ENCODE results near the gene TENM4.

DNA sequence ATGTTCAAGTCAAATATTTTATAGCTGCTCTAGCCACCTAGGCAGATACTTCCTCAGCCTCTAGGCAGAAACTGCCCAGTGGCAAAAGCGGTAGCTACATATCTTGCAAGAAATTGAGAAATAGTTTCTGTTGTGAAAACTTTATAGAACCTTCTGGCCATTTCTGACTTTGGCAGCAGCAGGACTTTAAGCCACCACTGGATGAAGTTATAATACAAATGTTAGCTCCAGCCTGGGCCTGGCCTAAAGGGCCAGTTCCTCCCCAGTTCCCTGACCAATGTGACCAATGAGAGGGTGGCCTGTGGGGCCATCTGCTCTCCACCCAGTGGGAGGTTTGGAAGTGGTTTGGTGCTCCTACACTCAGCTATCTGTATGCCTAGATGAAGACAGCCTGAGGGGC lies 612.2 kb downstream of the TENM4 start:
- TF ChIP-seq, protein P1, sequence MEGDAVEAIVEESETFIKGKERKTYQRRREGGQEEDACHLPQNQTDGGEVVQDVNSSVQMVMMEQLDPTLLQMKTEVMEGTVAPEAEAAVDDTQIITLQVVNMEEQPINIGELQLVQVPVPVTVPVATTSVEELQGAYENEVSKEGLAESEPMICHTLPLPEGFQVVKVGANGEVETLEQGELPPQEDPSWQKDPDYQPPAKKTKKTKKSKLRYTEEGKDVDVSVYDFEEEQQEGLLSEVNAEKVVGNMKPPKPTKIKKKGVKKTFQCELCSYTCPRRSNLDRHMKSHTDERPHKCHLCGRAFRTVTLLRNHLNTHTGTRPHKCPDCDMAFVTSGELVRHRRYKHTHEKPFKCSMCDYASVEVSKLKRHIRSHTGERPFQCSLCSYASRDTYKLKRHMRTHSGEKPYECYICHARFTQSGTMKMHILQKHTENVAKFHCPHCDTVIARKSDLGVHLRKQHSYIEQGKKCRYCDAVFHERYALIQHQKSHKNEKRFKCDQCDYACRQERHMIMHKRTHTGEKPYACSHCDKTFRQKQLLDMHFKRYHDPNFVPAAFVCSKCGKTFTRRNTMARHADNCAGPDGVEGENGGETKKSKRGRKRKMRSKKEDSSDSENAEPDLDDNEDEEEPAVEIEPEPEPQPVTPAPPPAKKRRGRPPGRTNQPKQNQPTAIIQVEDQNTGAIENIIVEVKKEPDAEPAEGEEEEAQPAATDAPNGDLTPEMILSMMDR (IDR thresholded peaks at IDR 0.05; ENCODE audit: poor library complexity, severe bottlenecking), result no peak
- TF ChIP-seq RAD21 (conservative IDR thresholded peaks at IDR 0.05) (no peak), POLR2AphosphoS5 (IDR thresholded peaks at IDR 0.05) (no peak), EZH2 (IDR thresholded peaks at IDR 0.05; ENCODE audit: borderline replicate concordance, insufficient read depth, low read length, poor library complexity, severe bottlenecking) (no peak), EP300 (conservative IDR thresholded peaks at IDR 0.05; ENCODE audit: poor library complexity, severe bottlenecking) (no peak), TAF1 (IDR thresholded peaks at IDR 0.05; ENCODE audit: low read depth) (no peak), SMC3 (conservative IDR thresholded peaks at IDR 0.05; ENCODE audit: poor library complexity) (no peak)
- TF ChIP-seq, protein P2, sequence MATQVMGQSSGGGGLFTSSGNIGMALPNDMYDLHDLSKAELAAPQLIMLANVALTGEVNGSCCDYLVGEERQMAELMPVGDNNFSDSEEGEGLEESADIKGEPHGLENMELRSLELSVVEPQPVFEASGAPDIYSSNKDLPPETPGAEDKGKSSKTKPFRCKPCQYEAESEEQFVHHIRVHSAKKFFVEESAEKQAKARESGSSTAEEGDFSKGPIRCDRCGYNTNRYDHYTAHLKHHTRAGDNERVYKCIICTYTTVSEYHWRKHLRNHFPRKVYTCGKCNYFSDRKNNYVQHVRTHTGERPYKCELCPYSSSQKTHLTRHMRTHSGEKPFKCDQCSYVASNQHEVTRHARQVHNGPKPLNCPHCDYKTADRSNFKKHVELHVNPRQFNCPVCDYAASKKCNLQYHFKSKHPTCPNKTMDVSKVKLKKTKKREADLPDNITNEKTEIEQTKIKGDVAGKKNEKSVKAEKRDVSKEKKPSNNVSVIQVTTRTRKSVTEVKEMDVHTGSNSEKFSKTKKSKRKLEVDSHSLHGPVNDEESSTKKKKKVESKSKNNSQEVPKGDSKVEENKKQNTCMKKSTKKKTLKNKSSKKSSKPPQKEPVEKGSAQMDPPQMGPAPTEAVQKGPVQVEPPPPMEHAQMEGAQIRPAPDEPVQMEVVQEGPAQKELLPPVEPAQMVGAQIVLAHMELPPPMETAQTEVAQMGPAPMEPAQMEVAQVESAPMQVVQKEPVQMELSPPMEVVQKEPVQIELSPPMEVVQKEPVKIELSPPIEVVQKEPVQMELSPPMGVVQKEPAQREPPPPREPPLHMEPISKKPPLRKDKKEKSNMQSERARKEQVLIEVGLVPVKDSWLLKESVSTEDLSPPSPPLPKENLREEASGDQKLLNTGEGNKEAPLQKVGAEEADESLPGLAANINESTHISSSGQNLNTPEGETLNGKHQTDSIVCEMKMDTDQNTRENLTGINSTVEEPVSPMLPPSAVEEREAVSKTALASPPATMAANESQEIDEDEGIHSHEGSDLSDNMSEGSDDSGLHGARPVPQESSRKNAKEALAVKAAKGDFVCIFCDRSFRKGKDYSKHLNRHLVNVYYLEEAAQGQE (IDR thresholded peaks at IDR 0.05; ENCODE audit: borderline replicate concordance), result no peak
